ENCODE measurements around the gene COG5.

Gene COG5

GRCh38 chr7:107167483-107168232, 396.1 kb downstream of the COG5 start:
- H3K4me3 ChIP-seq (ENCODE audit: low read length) = peak overlapping the region; percentile 70
- DNase-seq (ENCODE audit: low read depth) = peak; percentile 84
- peak; percentile 63 for TF ChIP-seq CTCF (conservative IDR thresholded peaks at IDR 0.05; ENCODE audit: low read length)

GRCh38 chr7:107166736-107167426, 396.8 kb downstream of the COG5 start:
- H3K4me3 ChIP-seq (ENCODE audit: low read length) = peak overlapping the region; percentile 70

GRCh38 chr7:107165341-107165740, 398.4 kb downstream of the COG5 start:
- H3K4me3 ChIP-seq (ENCODE audit: low read length) = no peak overlapping the region
- TF ChIP-seq CTCF (conservative IDR thresholded peaks at IDR 0.05; ENCODE audit: low read length) = no peak
- no peak for DNase-seq (ENCODE audit: low read depth)

More at GRCh38 chr7:107166736-107167426, 396.8 kb downstream of the COG5 start:
- no peak for TF ChIP-seq CTCF (conservative IDR thresholded peaks at IDR 0.05; ENCODE audit: low read length)
- no peak for DNase-seq (ENCODE audit: low read depth)

GRCh38 chr7:107164092-107164491, 399.6 kb downstream of the COG5 start:
- DNase-seq (ENCODE audit: low read depth) = no peak
- H3K4me3 ChIP-seq (ENCODE audit: low read length) = no peak overlapping the region
- TF ChIP-seq CTCF (conservative IDR thresholded peaks at IDR 0.05; ENCODE audit: low read length) = no peak

GRCh38 chr7:107162475-107162874, 401.2 kb downstream of the COG5 start:
- H3K4me3 ChIP-seq (ENCODE audit: low read length) = no peak overlapping the region
- TF ChIP-seq CTCF (conservative IDR thresholded peaks at IDR 0.05; ENCODE audit: low read length) = no peak
- DNase-seq (ENCODE audit: low read depth) = no peak

- DNase-seq (ENCODE audit: low read depth) = no peak
- no peak overlapping the region for H3K4me3 ChIP-seq (ENCODE audit: low read length)
- no peak for TF ChIP-seq CTCF (conservative IDR thresholded peaks at IDR 0.05; ENCODE audit: low read length)
These were observed 402.3 kb downstream of the COG5 start for GRCh38 chr7:107161415-107161814.

GRCh38 chr7:107160389-107160788, 403.3 kb downstream of the COG5 start:
- no peak overlapping the region for H3K4me3 ChIP-seq (ENCODE audit: low read length)
- no peak for DNase-seq (ENCODE audit: low read depth)
- no peak for TF ChIP-seq CTCF (conservative IDR thresholded peaks at IDR 0.05; ENCODE audit: low read length)
